ENCODE data around the gene MCM9. TPM values are rescaled to one million over a fixed set of nuclear protein-coding genes. Genes with fewer than 3 reads are reported as not detected.

Gene MCM9
- total and polyA plus RNA-seq, 2 experiments from 2014 or later, result 11.1 to 13.5 TPM

DNA sequence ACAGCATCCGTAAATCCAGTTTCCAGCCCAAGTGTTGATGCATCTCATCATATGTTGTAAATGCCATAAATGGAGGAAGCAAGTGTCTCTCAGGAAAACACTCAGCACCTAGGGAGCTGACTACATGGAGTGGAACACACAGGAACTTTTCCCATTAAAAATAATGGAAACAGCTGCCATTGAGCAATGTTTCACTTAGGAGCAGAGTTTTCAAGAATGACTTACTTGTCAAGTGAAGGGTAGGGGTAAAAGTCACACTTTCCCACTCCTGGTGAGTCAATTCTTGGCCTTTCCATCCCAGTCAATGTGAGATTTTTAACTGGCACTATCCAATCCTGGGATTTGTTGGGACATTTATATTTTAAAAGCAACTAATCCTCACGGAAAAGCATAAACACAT is 160.4 kb downstream of the MCM9 start:
- Histone ChIP-seq H2AFZ (no peak overlapping the region), H3K4me1 (ENCODE audit: insufficient read depth) (no peaks in the 10 kb centered on the region), H3K79me2 (no peaks in the 10 kb centered on the region), H4K20me1 (ENCODE audit: insufficient read depth, poor library complexity, severe bottlenecking) (no peaks in the 10 kb centered on the region), H3K9me3 (ENCODE audit: low read depth) (no peaks in the 10 kb centered on the region), H3K27me3 (peaks cover 5% of the 10 kb centered on the region), H3K4me2 (no peak overlapping the region), H3K36me3 (replicated peaks; ENCODE audit: insufficient read depth, low read depth) (no peaks in the 10 kb centered on the region), H3K9me2 (replicated peaks; ENCODE audit: insufficient read depth) (no peaks in the 10 kb centered on the region), H3K4me3 (no peak overlapping the region), H3K27ac (no peak overlapping the region)
- DNase-seq (ENCODE audit: low spot score), result no peak
- TF ChIP-seq EZH2 (IDR thresholded peaks at IDR 0.05; ENCODE audit: borderline replicate concordance), result no peak
- TF ChIP-seq, protein P1, sequence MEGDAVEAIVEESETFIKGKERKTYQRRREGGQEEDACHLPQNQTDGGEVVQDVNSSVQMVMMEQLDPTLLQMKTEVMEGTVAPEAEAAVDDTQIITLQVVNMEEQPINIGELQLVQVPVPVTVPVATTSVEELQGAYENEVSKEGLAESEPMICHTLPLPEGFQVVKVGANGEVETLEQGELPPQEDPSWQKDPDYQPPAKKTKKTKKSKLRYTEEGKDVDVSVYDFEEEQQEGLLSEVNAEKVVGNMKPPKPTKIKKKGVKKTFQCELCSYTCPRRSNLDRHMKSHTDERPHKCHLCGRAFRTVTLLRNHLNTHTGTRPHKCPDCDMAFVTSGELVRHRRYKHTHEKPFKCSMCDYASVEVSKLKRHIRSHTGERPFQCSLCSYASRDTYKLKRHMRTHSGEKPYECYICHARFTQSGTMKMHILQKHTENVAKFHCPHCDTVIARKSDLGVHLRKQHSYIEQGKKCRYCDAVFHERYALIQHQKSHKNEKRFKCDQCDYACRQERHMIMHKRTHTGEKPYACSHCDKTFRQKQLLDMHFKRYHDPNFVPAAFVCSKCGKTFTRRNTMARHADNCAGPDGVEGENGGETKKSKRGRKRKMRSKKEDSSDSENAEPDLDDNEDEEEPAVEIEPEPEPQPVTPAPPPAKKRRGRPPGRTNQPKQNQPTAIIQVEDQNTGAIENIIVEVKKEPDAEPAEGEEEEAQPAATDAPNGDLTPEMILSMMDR (IDR thresholded peaks at IDR 0.05; ENCODE audit: poor library complexity), result no peak
- no peak for TF ChIP-seq EZH2phosphoT487 (IDR thresholded peaks at IDR 0.05; ENCODE audit: low read depth, severe bottlenecking, unreplicated experiment)
- 85% methylated on average over 2 of the region's 2 CpGs for WGBS (ENCODE audit: low lambda C conversion rate, missing lambda C conversion rate)

GRCh38 chr6:118772886-118773285 is 162.1 kb downstream of the MCM9 start:
- Histone ChIP-seq H3K36me3 (replicated peaks; ENCODE audit: insufficient read depth, low read depth) (no peaks in the 10 kb centered on the region), H3K4me3 (no peak overlapping the region), H4K20me1 (ENCODE audit: insufficient read depth, poor library complexity, severe bottlenecking) (no peaks in the 10 kb centered on the region), H3K4me1 (ENCODE audit: insufficient read depth) (no peaks in the 10 kb centered on the region), H3K27ac (no peak overlapping the region), H3K79me2 (no peaks in the 10 kb centered on the region), H3K9me3 (ENCODE audit: low read depth) (no peaks in the 10 kb centered on the region), H3K27me3 (peaks cover 5% of the 10 kb centered on the region), H2AFZ (no peak overlapping the region), H3K4me2 (no peak overlapping the region), H3K9me2 (replicated peaks; ENCODE audit: insufficient read depth) (no peaks in the 10 kb centered on the region)
- DNase-seq (ENCODE audit: low spot score), result no peak
- WGBS (ENCODE audit: low lambda C conversion rate, missing lambda C conversion rate), result 61% methylated on average over 3 of the region's 3 CpGs
- TF ChIP-seq, protein P1 (IDR thresholded peaks at IDR 0.05; ENCODE audit: poor library complexity), result no peak
- no peak for TF ChIP-seq EZH2phosphoT487 (IDR thresholded peaks at IDR 0.05; ENCODE audit: low read depth, severe bottlenecking, unreplicated experiment)
- no peak for TF ChIP-seq EZH2 (IDR thresholded peaks at IDR 0.05; ENCODE audit: borderline replicate concordance)

- Histone ChIP-seq H3K9me3 (ENCODE audit: low read depth) (no peaks in the 10 kb centered on the region), H3K4me1 (ENCODE audit: insufficient read depth) (no peaks in the 10 kb centered on the region), H3K4me3 (no peak overlapping the region), H3K79me2 (no peaks in the 10 kb centered on the region), H2AFZ (no peak overlapping the region), H3K36me3 (replicated peaks; ENCODE audit: insufficient read depth, low read depth) (no peaks in the 10 kb centered on the region), H4K20me1 (ENCODE audit: insufficient read depth, poor library complexity, severe bottlenecking) (no peaks in the 10 kb centered on the region), H3K27ac (no peak overlapping the region), H3K27me3 (no peaks in the 10 kb centered on the region), H3K9me2 (replicated peaks; ENCODE audit: insufficient read depth) (no peaks in the 10 kb centered on the region), H3K4me2 (no peak overlapping the region)
- WGBS (ENCODE audit: low lambda C conversion rate, missing lambda C conversion rate), result 50% methylated on average over 1 of the region's 1 CpG
- TF ChIP-seq, protein P1 (IDR thresholded peaks at IDR 0.05; ENCODE audit: poor library complexity), result no peak
- TF ChIP-seq EZH2 (IDR thresholded peaks at IDR 0.05; ENCODE audit: borderline replicate concordance), result no peak
- no peak for TF ChIP-seq EZH2phosphoT487 (IDR thresholded peaks at IDR 0.05; ENCODE audit: low read depth, severe bottlenecking, unreplicated experiment)
- no peak for DNase-seq (ENCODE audit: low spot score)
These were observed 163.7 kb downstream of the MCM9 start for GRCh38 chr6:118771253-118771652.

- Histone ChIP-seq H2AFZ (no peak overlapping the region), H3K4me2 (no peak overlapping the region), H3K9me3 (ENCODE audit: low read depth) (no peaks in the 10 kb centered on the region), H3K9me2 (replicated peaks; ENCODE audit: insufficient read depth) (no peaks in the 10 kb centered on the region), H3K27ac (no peak overlapping the region), H4K20me1 (ENCODE audit: insufficient read depth, poor library complexity, severe bottlenecking) (no peaks in the 10 kb centered on the region), H3K36me3 (replicated peaks; ENCODE audit: insufficient read depth, low read depth) (no peaks in the 10 kb centered on the region), H3K79me2 (no peaks in the 10 kb centered on the region), H3K27me3 (no peaks in the 10 kb centered on the region), H3K4me3 (no peak overlapping the region), H3K4me1 (ENCODE audit: insufficient read depth) (no peaks in the 10 kb centered on the region)
- WGBS (ENCODE audit: low lambda C conversion rate, missing lambda C conversion rate), result 68% methylated on average over 2 of the region's 2 CpGs
- DNase-seq (ENCODE audit: low spot score), result no peak
- TF ChIP-seq EZH2 (IDR thresholded peaks at IDR 0.05; ENCODE audit: borderline replicate concordance) (no peak), EZH2phosphoT487 (IDR thresholded peaks at IDR 0.05; ENCODE audit: low read depth, severe bottlenecking, unreplicated experiment) (no peak)
- TF ChIP-seq, protein P1 (IDR thresholded peaks at IDR 0.05; ENCODE audit: poor library complexity), result no peak
These were observed 164.1 kb downstream of the MCM9 start for GRCh38 chr6:118770835-118771234.
